Transverse colon (tissue), 4 donors: Measurements from ENCODE around the gene SNRPE. TPM values are rescaled to one million over a fixed set of nuclear protein-coding genes. Genes with fewer than 3 reads are reported as not detected.
"Not testable (repeated sequence)": the region's sequence is repeated elsewhere in the genome, so short reads cannot be mapped to it uniquely, and the experiment has no call there.

Source experiments
- DNase-seq: peaks from one replicate; pipeline ENCODE4 v3.0.0-alpha.2; 2019
- H3K27ac ChIP-seq, 4 donors: fragments of 200-600 bp; sonication (generic); 2 replicates each; pipeline ENCODE4 v1.5.1; 2016 to 2018; ENCODE audit warnings: inconsistent platforms in 4 of 4
- H3K27me3 ChIP-seq: fragments of 200-600 bp; sonication (generic); 2 replicates; pipeline ENCODE4 v1.5.1; 2017; ENCODE audit warnings: inconsistent platforms
- H3K36me3 ChIP-seq, 4 donors: fragments of 200-600 bp; sonication (generic); 2 replicates each; pipeline ENCODE4 v1.5.1; 2017 to 2019; ENCODE audit warnings: inconsistent platforms in 4 of 4
- H3K4me1 ChIP-seq, 4 donors: fragments of 200-600 bp; sonication (generic); 2 replicates each; pipeline ENCODE4 v1.5.1; 2017 to 2020; ENCODE audit warnings: inconsistent platforms in 4 of 4
- H3K4me3 ChIP-seq, 4 donors: fragments of 200-600 bp; sonication (generic); 1 replicate in 1 of 4; 2 replicates in 3 of 4; pipeline versions ENCODE4 v1.5.1 to v1.6.1; 2017 to 2019; ENCODE audit warnings: inconsistent platforms in 4 of 4
- H3K9me3 ChIP-seq, 2 donors: fragments of 200-600 bp; sonication (generic); 2 replicates each; pipeline ENCODE4 v1.5.1; 2017 to 2019; ENCODE audit warnings: inconsistent platforms in 2 of 2
- EP300 ChIP-seq: sonication (generic); formaldehyde crosslinking; IDR thresholded peaks from one replicate; pipeline ENCODE4 v1.6.1; 2017; ENCODE audit warnings: antibody characterized with exemption, low read depth
- POLR2A ChIP-seq: fragments of 450-650 bp; IDR thresholded peaks from one replicate; pipeline ENCODE4 v1.6.1; 2016; ENCODE audit warnings: antibody characterized with exemption, mild to moderate bottlenecking, moderate library complexity
- POLR2AphosphoS5 ChIP-seq, 3 donors: sonication (generic); formaldehyde crosslinking; IDR thresholded peaks; one replicate each; pipeline ENCODE4 v1.6.1; 2016; ENCODE audit warnings: antibody characterized with exemption in 3 of 3
- WGBS, 2 donors: methylation state at CpG; one replicate each; pipeline ENCODE4 v1.1.5; 2018; ENCODE audit warnings: low coverage in 1 of 2; 5-methylcytosine and 5-hydroxymethylcytosine counted together
- in situ Hi-C, 4 donors: fragments of 200-750 bp; cut with MboI; loops; one replicate each; pipeline versions ENCODE4 v1.15.0 to v1.15.1; 2017; ENCODE audit warnings: low sequenced_read_pairs in 3 of 4, low pct_ligation_motif_present in 1 of 4, low pct_unique_long_range_greater_than_20kb in 1 of 4
- intact Hi-C: fragments of 100-400 bp; cut with DNase I; formaldehyde crosslinking; loops from one replicate; pipeline ENCODE4 v1.15.1; 2023; ENCODE audit warnings: low total_unique reads
- total RNA-seq, 4 donors: library from RNA; depleted of rRNA; stranded (reverse); fragments of >200 nt; gene quantifications; one replicate each; pipeline ENCODE4 v1.1.0, GENCODE V29; 2016
- TF ChIP-seq, protein P1 (sequence below), 5 experiments: fragments of 200-600 bp in 3 of 5; fragments of 450-650 bp in 2 of 5; sonication (generic) in 3 of 5; IDR thresholded peaks; 1 replicate in 2 of 5; 2 replicates in 3 of 5; pipeline ENCODE4 v1.5.1; 2016 to 2017; ENCODE audit warnings: antibody characterized with exemption in 5 of 5, inconsistent platforms in 3 of 5, mild to moderate bottlenecking in 2 of 5, moderate library complexity in 1 of 5

The SNRPE gene
- total RNA-seq, 4 donors from 2014 or later: 3.0 to 30.2 (median 24.0) TPM; not detected in 1

DNA sequence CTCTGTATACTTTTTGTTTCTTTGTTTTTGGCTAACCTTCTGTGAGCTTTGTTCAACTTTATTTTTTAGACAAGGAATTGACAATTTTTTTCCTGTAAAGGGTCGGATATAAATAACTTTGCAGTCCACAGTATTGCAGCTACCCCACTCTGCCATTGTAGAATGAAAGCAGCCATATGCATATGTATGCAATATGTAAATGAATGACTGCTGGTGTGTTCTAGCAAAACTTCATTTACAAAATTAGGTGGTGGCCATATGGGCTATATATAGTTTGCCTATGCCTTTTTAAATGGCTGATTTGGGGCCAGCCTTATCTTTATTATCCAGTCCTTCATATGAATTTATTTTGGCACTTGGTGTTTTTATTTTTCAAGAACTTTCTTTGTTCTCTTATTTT is 18.0 kb upstream of the SNRPE start:
- H3K4me3 ChIP-seq: no peak overlapping the region
- H3K36me3 ChIP-seq: peaks cover 0 to 75% (median 33%) of the 10 kb centered on the region in 4 donors
- WGBS, 2 donors: 91 to 97% methylated on average over 1 of the region's 1 CpG
- intact Hi-C loops (no loop called here), in situ Hi-C loops (no loop called here)
- no peaks in the 10 kb centered on the region for H3K27me3 ChIP-seq
- H3K9me3 ChIP-seq: no peaks in the 10 kb centered on the region
- no peak for DNase-seq
- no peak for TF ChIP-seq POLR2A
- peaks cover 0 to 5% (median 0%) of the 10 kb centered on the region in 4 donors for H3K4me1 ChIP-seq
- no peak overlapping the region for H3K27ac ChIP-seq

- DNase-seq, H3K9me3 ChIP-seq, H3K4me1 ChIP-seq, H3K27ac ChIP-seq, intact Hi-C loops, H3K4me3 ChIP-seq, H3K27me3 ChIP-seq: not testable (repeated sequence)
- in situ Hi-C loops: loop anchor here in 3 of 4 donors (25.0 kb wide), 1 partner anchor 509 kb away; the partner anchor contains the start of gene PLEKHA6 (in 3 of the 3)
- H3K36me3 ChIP-seq: peaks cover 0 to 57% (median 29%) of the 10 kb centered on the region in 4 donors
Measured at GRCh38 chr1:203853112-203853511, 8.3 kb upstream of the SNRPE start.

- Histone ChIP-seq H3K4me1 (peaks cover 13 to 24% (median 17%) of the 10 kb centered on the region in 4 donors), H3K27ac (no peak overlapping the region), H3K4me3 (no peak overlapping the region), H3K9me3 (no peaks in the 10 kb centered on the region), H3K36me3 (peaks cover 0 to 16% (median 8%) of the 10 kb centered on the region in 4 donors), H3K27me3 (no peaks in the 10 kb centered on the region)
- in situ Hi-C loops (loop anchor here in 3 of 4 donors (25.0 kb wide), 1 partner anchor 504 kb away; the partner anchor contains the start of gene PLEKHA6 (in 3 of the 3)), intact Hi-C loops (no loop called here)
- no peak for DNase-seq
- TF ChIP-seq POLR2AphosphoS5 (IDR thresholded peaks at IDR 0.05) (no peak), EP300 (no peak), POLR2A (no peak)
- TF ChIP-seq, protein P1, sequence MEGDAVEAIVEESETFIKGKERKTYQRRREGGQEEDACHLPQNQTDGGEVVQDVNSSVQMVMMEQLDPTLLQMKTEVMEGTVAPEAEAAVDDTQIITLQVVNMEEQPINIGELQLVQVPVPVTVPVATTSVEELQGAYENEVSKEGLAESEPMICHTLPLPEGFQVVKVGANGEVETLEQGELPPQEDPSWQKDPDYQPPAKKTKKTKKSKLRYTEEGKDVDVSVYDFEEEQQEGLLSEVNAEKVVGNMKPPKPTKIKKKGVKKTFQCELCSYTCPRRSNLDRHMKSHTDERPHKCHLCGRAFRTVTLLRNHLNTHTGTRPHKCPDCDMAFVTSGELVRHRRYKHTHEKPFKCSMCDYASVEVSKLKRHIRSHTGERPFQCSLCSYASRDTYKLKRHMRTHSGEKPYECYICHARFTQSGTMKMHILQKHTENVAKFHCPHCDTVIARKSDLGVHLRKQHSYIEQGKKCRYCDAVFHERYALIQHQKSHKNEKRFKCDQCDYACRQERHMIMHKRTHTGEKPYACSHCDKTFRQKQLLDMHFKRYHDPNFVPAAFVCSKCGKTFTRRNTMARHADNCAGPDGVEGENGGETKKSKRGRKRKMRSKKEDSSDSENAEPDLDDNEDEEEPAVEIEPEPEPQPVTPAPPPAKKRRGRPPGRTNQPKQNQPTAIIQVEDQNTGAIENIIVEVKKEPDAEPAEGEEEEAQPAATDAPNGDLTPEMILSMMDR (IDR thresholded peaks at IDR 0.05): no peak
- 56 to 70% methylated on average over 2 of the region's 2 CpGs for WGBS, 2 donors
Measured at GRCh38 chr1:203858055-203858454, 3.3 kb upstream of the SNRPE start.

GRCh38 chr1:203858975-203859374 is 2.4 kb upstream of the SNRPE start:
- 92% methylated on average over 4 of the region's 4 CpGs; no CpG with 5 or more reads in 1 of the 2 donors for WGBS, 2 donors
- peaks cover 13 to 27% (median 17%) of the 10 kb centered on the region in 4 donors for H3K4me1 ChIP-seq
- H3K36me3 ChIP-seq: peaks cover 0 to 16% (median 8%) of the 10 kb centered on the region in 4 donors
- intact Hi-C loops: no loop called here
- no peaks in the 10 kb centered on the region for H3K27me3 ChIP-seq
- no peak for TF ChIP-seq POLR2AphosphoS5 (IDR thresholded peaks at IDR 0.05)
- TF ChIP-seq, protein P1 (IDR thresholded peaks at IDR 0.05): no peak
- no peak for TF ChIP-seq POLR2A
- no peak for TF ChIP-seq EP300
- H3K27ac ChIP-seq: no peak overlapping the region
- H3K4me3 ChIP-seq: no peak overlapping the region
- in situ Hi-C loops: loop anchor here in 3 of 4 donors (25.0 kb wide), 1 partner anchor 503 kb away; the partner anchor contains the start of gene PLEKHA6 (in 3 of the 3)
- DNase-seq: no peak
- H3K9me3 ChIP-seq: no peaks in the 10 kb centered on the region

GRCh38 chr1:203860396-203861025 is 888 bp upstream of the SNRPE start:
- H3K4me3 ChIP-seq: peak overlapping the region in 3 of 4 donors; percentile 79 to 97 (median 80)
- H3K27me3 ChIP-seq: no peaks in the 10 kb centered on the region
- TF ChIP-seq POLR2AphosphoS5 (IDR thresholded peaks at IDR 0.05): peak; percentile 42 to 89 (median 85)
- TF ChIP-seq POLR2A: peak; percentile 71
- TF ChIP-seq, protein P1 (IDR thresholded peaks at IDR 0.05): no peak
- in situ Hi-C loops: loop anchor here in 3 of 4 donors (5.0 to 25.0 kb wide), 2 partner anchors 267 to 502 kb away; partner anchors contain the start of gene PLEKHA6 (in 3 of the 3)
- H3K36me3 ChIP-seq: peaks cover 0 to 20% (median 8%) of the 10 kb centered on the region in 4 donors
- peak; percentile 62 for DNase-seq
- H3K27ac ChIP-seq: peak overlapping the region; percentile 72 to 89 (median 80)
- H3K4me1 ChIP-seq: peaks cover 13 to 27% (median 17%) of the 10 kb centered on the region in 4 donors
- intact Hi-C loops: loop anchor here (2.0 kb wide), 1 partner anchor 270 kb away; no protein-coding TSS in a partner anchor
- H3K9me3 ChIP-seq: no peaks in the 10 kb centered on the region
- WGBS, 2 donors: 17 to 48% methylated on average over 10 to 15 of the region's 15 CpGs
